GM19240 (cell line): ENCODE measurements around the gene OR56A4.
A peak's percentile ranks its signal among the peaks of the same experiment; 100 is the strongest.

Experiments used
- DNase-seq: peaks from one replicate; pipeline ENCODE4 v3.0.0; 2011; ENCODE audit warnings: low spot score; ENCODE audit not compliant: insufficient read length

The OR56A4 gene

GRCh38 chr11:6006846-6007245 is at the start of gene OR56A4:
Gene OR56A4 (minus strand): TSS chr11:6006946. CDS start chr11:6002992, 3,954 bp downstream.
- no peak for DNase-seq

DNA sequence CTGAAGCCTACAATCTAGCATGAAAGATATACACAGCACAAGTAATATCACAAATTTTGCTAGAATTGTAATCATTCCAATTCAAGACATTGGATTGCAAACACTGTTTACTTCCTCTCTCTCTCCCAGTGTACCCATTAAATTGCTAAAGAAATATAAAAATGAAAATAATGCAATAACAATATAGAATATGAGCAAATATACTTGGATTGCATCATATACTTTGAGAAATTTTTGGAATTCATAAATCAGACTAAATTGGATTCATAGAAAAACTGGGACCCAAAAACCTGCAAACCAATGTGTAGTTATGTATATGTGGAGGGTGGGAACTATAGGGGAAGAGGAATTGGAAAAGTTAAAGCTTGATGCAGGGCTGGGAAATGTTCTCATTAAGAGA is 48.8 kb upstream of the OR56A4 start:
- no peak for DNase-seq

- no peak for DNase-seq
Measured at GRCh38 chr11:6052374-6052773, 45.6 kb upstream of the OR56A4 start.

GRCh38 chr11:6040874-6041273 is 34.1 kb upstream of the OR56A4 start:
- DNase-seq, result no peak

DNA sequence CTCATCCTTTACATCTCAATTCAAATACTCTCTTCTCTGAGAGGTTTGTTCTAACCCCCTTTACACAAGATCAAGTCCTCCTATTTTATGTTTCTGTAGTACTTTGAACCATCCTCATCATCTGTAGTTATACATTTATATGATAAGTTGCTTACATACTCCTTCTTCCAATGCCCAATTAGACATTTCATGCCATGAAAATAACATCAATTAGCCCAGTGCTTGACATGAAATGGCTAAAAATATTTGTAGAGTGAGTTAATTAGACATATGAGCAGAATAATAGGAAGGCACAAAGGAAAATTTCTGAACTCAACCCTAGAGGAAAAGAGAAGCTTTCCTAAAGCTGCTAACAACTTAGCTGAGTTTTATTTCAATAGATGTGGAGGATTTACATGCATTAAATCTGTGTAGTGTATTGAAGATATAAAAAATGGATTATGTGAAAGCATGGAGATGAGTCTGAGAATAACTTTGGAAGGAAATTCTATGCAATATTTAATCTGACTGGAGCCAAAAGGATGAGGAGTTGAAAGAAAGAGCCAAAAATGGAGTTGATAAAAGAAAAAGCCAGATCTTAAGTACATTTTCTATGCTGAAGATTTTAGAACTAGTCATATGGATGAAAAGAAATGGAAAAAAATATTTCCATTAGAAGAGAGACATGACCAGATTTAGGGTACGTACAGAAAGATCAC is 24.1 kb upstream of the OR56A4 start, which contains the start of gene OR56A1:
Gene OR56A1, minus strand, starts transcription at position 51 of the 698 bp plus-strand sequence. CDS start 3,066 bp downstream, outside the sequence.
- DNase-seq, result no peak

- no peak for DNase-seq
Measured at GRCh38 chr11:6027501-6027900, 20.8 kb upstream of the OR56A4 start.

DNA sequence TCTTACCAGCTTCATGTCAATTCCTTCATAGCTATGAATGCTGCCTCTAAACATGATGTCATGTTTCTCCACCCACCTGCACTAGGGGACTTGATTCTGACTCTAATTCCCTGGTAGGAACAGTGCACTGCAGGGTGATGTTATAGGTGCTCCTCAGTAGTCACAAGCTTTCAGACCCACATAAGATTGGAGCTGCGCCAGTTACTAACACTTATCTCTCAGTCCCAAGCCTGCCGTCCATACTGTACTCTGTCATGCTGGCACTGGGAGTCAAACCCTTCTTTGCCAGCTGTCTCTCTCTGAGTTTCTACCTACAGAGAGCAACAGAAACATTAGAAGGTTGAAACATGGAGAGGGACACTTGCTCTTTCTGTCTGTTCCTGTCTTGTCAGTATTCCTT is 18.3 kb upstream of the OR56A4 start:
- no peak for DNase-seq

DNA sequence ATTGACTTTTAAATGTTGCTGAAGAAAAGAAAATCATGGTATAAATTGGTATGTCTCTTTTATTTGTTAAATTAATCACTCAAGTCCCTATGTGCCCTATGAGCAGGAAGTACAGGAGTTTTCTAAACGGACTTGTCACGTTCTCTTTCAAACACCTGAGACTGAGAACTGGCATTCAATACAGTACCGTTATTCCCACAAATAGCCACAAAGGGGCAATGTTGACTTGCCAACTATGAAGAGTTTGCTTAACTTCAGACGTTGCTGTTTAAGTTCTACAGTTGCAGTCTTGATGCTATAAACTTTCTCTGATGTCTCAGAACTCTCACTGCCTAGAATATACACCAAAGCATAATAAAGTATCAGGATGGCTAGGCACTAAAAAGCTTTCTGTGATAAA is 16.2 kb upstream of the OR56A4 start:
- peak; percentile 4 for DNase-seq

DNA sequence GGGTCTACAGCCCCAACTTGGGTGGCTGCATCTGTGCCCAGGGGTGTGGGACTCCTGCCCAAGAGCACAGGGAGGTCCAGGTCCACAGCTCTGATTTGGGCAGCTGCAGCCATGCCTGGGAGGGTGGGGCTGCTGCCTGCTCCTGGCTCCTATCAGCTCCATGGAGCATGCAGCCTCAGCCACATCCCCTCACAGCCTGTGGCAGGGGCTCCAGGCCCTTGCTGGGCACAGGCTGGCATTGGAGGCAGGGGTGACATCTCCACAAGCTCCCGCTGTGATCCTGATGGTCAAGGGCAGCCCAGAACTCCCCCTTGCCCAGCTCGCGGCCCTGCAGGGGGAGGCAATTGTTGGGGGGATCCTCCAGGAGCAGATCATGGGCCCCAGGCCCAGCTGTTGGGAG is 6.3 kb upstream of the OR56A4 start:
- DNase-seq, result no peak

GRCh38 chr11:6012035-6012668 is 5.4 kb upstream of the OR56A4 start:
- no peak for DNase-seq

- DNase-seq, result no peak
Measured at GRCh38 chr11:6006395-6006794, 351 bp downstream of the OR56A4 start.

GRCh38 chr11:6002202-6002699 is 4.5 kb downstream of the OR56A4 start:
- no peak for DNase-seq

DNA sequence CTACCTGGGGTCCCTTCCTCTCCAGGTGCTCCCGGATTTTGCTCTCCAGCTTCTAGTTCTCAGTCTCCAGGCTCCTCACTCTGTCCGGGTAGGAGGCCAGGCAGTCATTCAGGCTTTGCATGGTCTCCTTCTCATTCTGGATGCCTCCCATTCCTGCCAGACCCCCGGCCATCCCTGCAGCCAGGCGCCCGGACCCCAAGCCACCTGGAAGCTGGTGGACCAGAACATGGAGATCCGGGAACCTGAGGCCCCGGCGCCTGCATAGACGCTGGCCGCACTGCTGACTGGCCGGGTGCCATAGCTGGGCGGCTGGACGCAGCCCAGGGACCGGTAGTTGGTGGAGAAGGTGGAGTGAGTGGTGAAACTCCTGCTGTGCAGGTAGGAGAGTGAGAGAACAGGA is 12.0 kb downstream of the OR56A4 start:
- DNase-seq, result no peak

DNA sequence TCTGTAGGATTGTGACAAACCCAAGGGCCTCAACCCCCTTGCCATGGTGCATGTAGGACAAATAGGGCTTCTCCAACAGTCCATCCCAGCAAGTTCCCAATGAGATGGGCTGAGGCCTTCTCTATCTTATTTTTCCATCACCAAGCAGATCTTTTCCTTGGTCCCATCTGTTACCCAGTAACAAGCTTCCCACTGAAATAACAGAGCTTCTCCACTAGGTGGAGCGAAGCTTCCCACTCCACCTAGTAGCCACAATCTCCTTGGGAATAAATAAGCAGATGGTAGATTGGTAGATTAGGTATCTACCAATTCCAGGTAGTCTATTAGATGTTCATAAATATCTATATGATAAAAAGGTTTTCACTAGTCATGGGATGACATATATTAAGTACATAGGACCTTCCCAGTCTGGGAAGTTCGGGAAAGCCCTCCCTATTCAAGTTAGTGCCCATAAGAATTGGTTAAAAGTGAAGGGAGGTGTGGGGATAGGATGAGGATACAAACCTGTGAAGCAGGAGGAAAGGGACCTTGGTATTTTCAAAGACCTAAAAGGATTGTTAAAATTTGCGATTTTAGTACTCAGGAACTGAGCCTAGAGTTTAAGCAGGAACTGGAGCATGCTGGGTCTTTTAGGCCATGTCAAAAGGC is 14.0 kb downstream of the OR56A4 start:
- no peak for DNase-seq

DNA sequence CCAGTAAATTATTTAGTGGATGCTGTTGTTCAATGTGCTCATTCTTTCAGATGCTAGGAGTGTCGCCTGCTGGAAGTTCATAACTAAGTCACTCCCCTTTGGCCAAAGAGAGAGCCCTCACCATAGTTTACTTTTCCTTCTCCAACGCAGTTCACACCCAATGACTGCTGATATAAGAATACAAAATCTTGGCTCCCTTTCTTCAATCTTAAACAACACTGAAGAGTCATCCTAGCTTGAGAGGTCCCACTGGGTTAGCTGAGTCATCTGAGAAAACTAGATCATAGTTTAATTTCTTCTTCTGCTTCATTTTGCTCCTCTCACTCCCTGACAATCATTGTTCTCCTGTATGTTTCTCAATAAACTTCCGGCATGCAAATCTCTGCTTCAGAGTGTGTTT is 14.6 kb downstream of the OR56A4 start:
- DNase-seq, result no peak

DNA sequence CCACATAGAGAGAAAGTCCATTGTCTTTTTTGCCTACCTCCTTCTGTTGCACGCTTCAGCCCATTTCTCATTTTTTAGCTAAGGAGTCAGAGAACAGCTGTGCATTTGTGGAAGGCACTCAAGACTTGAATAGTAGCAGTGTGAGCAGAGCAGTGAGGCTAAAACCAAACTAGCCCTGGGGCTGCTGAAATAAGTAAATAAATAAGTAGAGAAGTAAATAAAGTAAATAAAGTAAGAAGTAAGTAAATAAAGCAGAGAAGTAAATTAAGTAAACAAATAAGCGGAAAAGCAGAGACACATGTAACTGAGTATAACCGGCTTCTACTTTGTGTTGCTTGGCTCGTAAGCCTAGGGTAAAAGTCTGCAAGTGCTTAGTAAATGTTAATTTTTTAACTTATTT is 17.5 kb downstream of the OR56A4 start:
- no peak for DNase-seq

GRCh38 chr11:5986885-5987284 is 19.9 kb downstream of the OR56A4 start, which contains the start of gene OR52L1:
Gene OR52L1 (minus strand): TSS chr11:5986985. CDS start chr11:5986930, 55 bp downstream.
- DNase-seq, result no peak

- DNase-seq, result no peak
Measured at GRCh38 chr11:5983443-5983842, 23.3 kb downstream of the OR56A4 start.

DNA sequence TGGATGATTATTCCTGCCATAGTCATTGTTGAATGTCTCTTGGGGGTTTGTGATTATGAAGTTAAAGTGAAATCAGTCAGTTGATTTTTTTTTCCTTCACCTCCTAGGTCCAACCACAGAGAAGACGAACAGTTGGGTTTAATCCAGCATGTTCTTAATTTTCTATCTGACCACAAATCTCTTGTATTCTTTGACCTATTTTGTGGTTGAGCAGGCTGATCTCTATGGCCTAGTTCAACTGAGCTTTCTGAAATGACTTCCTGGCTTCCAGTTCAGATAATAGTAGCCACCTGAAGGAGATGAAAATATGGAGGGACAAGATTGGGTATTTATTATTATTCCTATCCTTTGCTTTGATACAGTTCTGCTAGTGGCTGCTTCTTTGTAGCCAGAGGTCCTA is 33.2 kb downstream of the OR56A4 start:
- no peak for DNase-seq

GRCh38 chr11:5968394-5968793 is 38.4 kb downstream of the OR56A4 start, which contains the start of gene OR56A5:
Gene OR56A5 (minus strand): TSS chr11:5968494. CDS start chr11:5968494, 0 bp downstream.
- no peak for DNase-seq

GRCh38 chr11:5967708-5968107 is 39.0 kb downstream of the OR56A4 start:
- no peak for DNase-seq

DNA sequence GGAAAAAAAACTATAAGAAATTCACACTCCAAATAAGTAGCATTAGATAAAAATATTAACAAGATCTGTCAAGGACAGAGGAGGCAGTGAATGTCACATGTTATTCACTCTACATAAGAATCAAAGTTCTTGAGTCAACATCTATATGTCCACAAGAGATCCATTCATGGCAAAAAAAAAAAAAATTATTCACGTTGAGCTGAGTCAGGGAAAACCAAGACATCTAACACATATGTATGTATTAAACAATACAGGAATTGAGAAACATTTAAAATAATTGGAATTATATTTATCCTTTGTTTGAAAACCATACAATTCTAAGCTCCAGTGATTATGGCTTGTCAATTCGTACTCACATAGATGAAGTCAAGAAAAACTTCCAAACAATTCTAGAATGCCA is 39.8 kb downstream of the OR56A4 start:
- no peak for DNase-seq
